Heart right ventricle (tissue), 16 donors: ENCODE measurements around the gene UST. TPM values are rescaled to one million over a fixed set of nuclear protein-coding genes. Genes with fewer than 3 reads are reported as not detected.

Source experiments
- ATAC-seq, 8 donors: fragments of 200-7000 bp; cut with Tn5 transposase; one replicate each; pipeline ENCODE4 v1.9.1; 2020; ENCODE audit warnings: mild to moderate bottlenecking in 8 of 8, moderate library complexity in 8 of 8, moderate number of reproducible peaks in 1 of 8
- DNase-seq, 2 donors: peaks; one replicate each; pipeline ENCODE4 v3.0.0-alpha.2; 2020
- H3K27ac ChIP-seq, 10 donors: fragments of 200-600 bp; sonication (generic) in 2 of 10; one replicate each; pipeline versions ENCODE4 v1.5.0 to v1.8.0; 2020 to 2022; ENCODE audit warnings: mild to moderate bottlenecking in 3 of 10
- H3K27me3 ChIP-seq, 7 donors: fragments of 200-600 bp; one replicate each; pipeline ENCODE4 v1.8.0; 2021 to 2022; ENCODE audit warnings: mild to moderate bottlenecking in 2 of 7
- H3K36me3 ChIP-seq, 9 donors: fragments of 200-600 bp; sonication (generic) in 1 of 9; one replicate each; pipeline versions ENCODE4 v1.5.0 to v1.8.0; 2020 to 2022; ENCODE audit warnings: mild to moderate bottlenecking in 2 of 9
- H3K4me1 ChIP-seq, 9 donors: fragments of 200-600 bp; sonication (generic) in 1 of 9; one replicate each; pipeline versions ENCODE4 v1.5.0 to v1.8.0; 2020 to 2022; ENCODE audit warnings: mild to moderate bottlenecking in 4 of 9
- H3K4me3 ChIP-seq, 10 donors: fragments of 200-600 bp; sonication (generic) in 2 of 10; one replicate each; pipeline versions ENCODE4 v1.5.0 to v1.8.0; 2020 to 2022; ENCODE audit warnings: mild to moderate bottlenecking in 7 of 10, moderate library complexity in 2 of 10
- H3K9me3 ChIP-seq, 11 donors: fragments of 200-600 bp in 10 of 11; sonication (generic) in 2 of 11; one replicate each; pipeline versions ENCODE4 v1.5.0 to v1.8.0; 2013 to 2022; ENCODE audit warnings: mild to moderate bottlenecking in 2 of 11, control low read depth in 1 of 11, moderate library complexity in 1 of 11
- WGBS, 2 donors: extraction: QIAGEN DNeasy Blood & Tissue Kit; methylation state at CpG; one replicate each; pipeline ENCODE4 v1.1.7; 2013; ENCODE audit warnings: inconsistent platforms in 1 of 2; 5-methylcytosine and 5-hydroxymethylcytosine counted together
- intact Hi-C, 10 donors: fragments of 100-400 bp; cut with DNase I; formaldehyde crosslinking; loops; one replicate each; pipeline versions ENCODE4 v1.11.1 to v1.14.2; 2022
- polyA plus RNA-seq, 2 donors: library from polyadenylated mRNA; stranded (reverse); fragments of 200-250 nt; gene quantifications; one replicate each; pipeline ENCODE4 v1.2.3, GENCODE V29; 2013
- total RNA-seq, 10 donors: library from RNA; stranded (reverse); fragmentation: NEBNext Ultra II Directional in 3 of 10; extraction: Animal tissue kit (Norgen Biotek cat#: 25700) in 3 of 10; gene quantifications; one replicate each; pipeline versions ENCODE4 v1.2.1 to v1.2.4, GENCODE V29; 2021 to 2023
- TF ChIP-seq, protein P1 (sequence below), 9 donors: fragments of 200-600 bp; sonication (generic) in 2 of 9; IDR thresholded peaks; one replicate each; pipeline versions ENCODE4 v1.5.0 to v1.8.0; 2021 to 2022; ENCODE audit warnings: antibody characterized with exemption in 9 of 9, mild to moderate bottlenecking in 5 of 9, moderate library complexity in 1 of 9
- donor health status: Arrhythmogenic right ventricular cardiomyopathy.
- donor health status: ischemic (EF 13 %, LVEDD 7.1; RV severe dilation, severe dysfunction).
- donor health status: healthy with polysubstance abuse.
- donor health status: DM: no; HTN: yes; CAD: no.
- donor health status: DM: no; HTN: no; CAD: no.
- donor health status: ischemic (EF 25% LVEDD 6.9; RV normal size, moderate dysfunction).
- donor health status: ischemic (EF 25% LVEDD 5.7; RV mildly dilated, moderate dysfunction).
- donor health status: healthy.
- donor health status: DM: yes; HTN: yes; CAD: no.
- donor health status: Ischemic cardiomyopathy.
- donor health status: ischemic (EF 35%, LVEDD 5.7; RV mildly dilated, moderate dysfunction).
- donor health status: nonischemic (EF 11% LVEDD 7.7; RV severe dilation, severe dysfunction).
- donor health status: DM: yes; HTN: yes; CAD: no.
- donor health status: PGD.
- donor health status: ischemic (EF 29% LVEDD 5.4; RV normal size, mild dysfunction).
- donor health status: nonischemic (EF 23%, LVEDD 6.1; RV moderate dilation, normal function).

UST gene
- total and polyA plus RNA-seq, 12 donors = 1.6 to 4.1 (median 2.3) TPM

DNA sequence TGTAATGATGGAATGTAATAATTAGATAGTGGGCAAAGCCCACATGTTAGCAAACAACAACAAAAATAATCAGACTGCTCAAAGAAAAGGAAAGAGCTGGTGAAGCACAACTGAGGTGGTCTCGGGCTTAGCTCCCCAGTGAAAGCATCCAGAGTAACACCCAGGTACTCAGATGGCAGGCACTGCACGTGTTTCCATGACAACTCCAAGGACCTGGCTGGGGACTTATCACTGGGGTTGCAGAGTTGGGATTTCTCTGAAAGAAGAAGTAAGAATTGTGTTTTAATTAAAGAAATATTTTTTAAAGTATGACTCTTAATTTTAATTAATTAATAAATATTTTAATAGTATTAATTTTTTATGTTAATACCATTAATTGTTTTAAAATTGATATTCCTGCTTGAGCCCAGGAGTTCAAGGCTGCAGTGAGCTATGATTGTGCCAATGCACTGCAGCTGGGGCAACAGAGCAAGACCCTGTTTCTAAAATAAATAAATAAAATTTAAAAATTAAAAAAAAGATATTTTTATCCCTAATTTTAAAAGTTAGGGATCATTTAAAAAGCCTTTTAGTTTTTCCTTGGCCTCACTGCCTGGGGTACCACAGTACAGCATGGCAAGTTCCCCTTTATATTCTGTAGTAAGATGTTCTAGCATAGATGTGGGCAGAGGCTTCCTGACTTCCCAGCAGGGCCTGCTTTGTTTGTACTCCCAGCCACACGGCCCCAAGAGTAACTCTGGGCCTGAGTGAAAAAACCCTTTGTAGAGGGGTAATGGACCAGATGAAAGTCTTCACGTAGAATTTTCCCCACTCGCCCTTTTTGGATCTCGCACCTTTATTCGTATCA is 42.2 kb upstream of the UST start:
- H3K9me3 ChIP-seq = peaks cover 0 to 15% (median 0%) of the 10 kb centered on the region in 11 donors
- H3K36me3 ChIP-seq = no peaks in the 10 kb centered on the region
- WGBS, 2 donors = 87 to 89% methylated on average over 7 of the region's 7 CpGs
- H3K27me3 ChIP-seq = no peaks in the 10 kb centered on the region
- ATAC-seq (no peak), DNase-seq (no peak)
- no peak overlapping the region for H3K4me3 ChIP-seq
- H3K4me1 ChIP-seq = peaks cover 0 to 20% (median 3%) of the 10 kb centered on the region in 9 donors
- H3K27ac ChIP-seq = no peak overlapping the region
- TF ChIP-seq, protein P1, sequence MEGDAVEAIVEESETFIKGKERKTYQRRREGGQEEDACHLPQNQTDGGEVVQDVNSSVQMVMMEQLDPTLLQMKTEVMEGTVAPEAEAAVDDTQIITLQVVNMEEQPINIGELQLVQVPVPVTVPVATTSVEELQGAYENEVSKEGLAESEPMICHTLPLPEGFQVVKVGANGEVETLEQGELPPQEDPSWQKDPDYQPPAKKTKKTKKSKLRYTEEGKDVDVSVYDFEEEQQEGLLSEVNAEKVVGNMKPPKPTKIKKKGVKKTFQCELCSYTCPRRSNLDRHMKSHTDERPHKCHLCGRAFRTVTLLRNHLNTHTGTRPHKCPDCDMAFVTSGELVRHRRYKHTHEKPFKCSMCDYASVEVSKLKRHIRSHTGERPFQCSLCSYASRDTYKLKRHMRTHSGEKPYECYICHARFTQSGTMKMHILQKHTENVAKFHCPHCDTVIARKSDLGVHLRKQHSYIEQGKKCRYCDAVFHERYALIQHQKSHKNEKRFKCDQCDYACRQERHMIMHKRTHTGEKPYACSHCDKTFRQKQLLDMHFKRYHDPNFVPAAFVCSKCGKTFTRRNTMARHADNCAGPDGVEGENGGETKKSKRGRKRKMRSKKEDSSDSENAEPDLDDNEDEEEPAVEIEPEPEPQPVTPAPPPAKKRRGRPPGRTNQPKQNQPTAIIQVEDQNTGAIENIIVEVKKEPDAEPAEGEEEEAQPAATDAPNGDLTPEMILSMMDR (IDR thresholded peaks at IDR 0.05) = no peak
- intact Hi-C loops = loop anchor here in 2 of 10 donors (5.0 to 10.0 kb wide), 2 partner anchors 120 to 127 kb away; no protein-coding TSS in a partner anchor

DNA sequence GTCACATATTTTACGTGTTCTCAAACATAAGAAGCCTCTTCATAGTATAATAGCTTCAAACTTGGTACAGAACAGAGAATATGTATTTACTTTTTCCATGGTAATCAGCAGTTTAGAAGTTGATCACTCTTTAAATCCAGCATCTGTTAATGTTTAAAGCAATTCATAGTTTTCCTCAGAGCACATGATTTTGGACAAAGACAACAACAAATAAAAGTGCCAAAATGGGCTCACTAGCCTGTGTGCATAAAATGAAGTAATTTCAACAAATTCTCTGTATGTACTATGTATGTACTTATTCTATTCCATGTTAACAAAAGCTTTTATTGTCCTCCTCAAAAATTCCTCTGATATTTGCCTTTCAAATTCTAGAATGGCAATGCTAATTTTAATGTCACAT is 38.1 kb upstream of the UST start:
- peaks cover 0 to 16% (median 6%) of the 10 kb centered on the region in 11 donors for H3K9me3 ChIP-seq
- intact Hi-C loops = loop anchor here in 1 of 10 donors (10.0 kb wide), 1 partner anchor 124 kb away; no protein-coding TSS in a partner anchor
- DNase-seq (no peak), ATAC-seq (no peak)
- no peaks in the 10 kb centered on the region for H3K36me3 ChIP-seq
- no peak overlapping the region for H3K4me3 ChIP-seq
- TF ChIP-seq, protein P1 (IDR thresholded peaks at IDR 0.05) = no peak
- peaks cover 0 to 8% (median 0%) of the 10 kb centered on the region in 9 donors for H3K4me1 ChIP-seq
- no peaks in the 10 kb centered on the region for H3K27me3 ChIP-seq
- 81 to 88% methylated on average over 1 of the region's 1 CpG for WGBS, 2 donors
- no peak overlapping the region for H3K27ac ChIP-seq

DNA sequence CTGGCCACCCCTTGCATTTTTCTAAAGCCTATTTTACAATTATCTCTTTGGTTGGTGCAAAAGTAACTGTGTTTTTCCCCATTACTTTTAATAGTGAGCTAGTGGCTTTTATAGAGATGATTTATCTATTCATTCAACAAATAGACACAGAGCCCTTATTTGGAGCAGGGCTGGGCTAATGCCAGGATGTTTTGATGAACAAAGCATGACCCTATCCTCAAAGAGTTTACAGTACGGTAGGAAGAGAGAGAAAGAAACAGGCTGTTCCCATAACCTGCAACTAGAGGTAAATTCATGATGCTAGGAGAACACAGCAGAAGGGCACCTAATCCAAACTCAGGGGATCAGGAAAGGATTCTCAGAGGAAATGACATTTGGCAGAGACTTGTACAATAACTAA is 37.3 kb upstream of the UST start:
- WGBS, 2 donors = 34 to 42% methylated on average over 1 of the region's 1 CpG
- Histone ChIP-seq H3K4me3 (no peak overlapping the region), H3K27me3 (no peaks in the 10 kb centered on the region), H3K4me1 (peaks cover 0 to 8% (median 0%) of the 10 kb centered on the region in 9 donors), H3K9me3 (peaks cover 0 to 22% (median 6%) of the 10 kb centered on the region in 11 donors), H3K36me3 (no peaks in the 10 kb centered on the region), H3K27ac (no peak overlapping the region)
- intact Hi-C loops = loop anchor here in 1 of 10 donors (10.0 kb wide), 1 partner anchor 125 kb away; no protein-coding TSS in a partner anchor
- DNase-seq = no peak
- TF ChIP-seq, protein P1 (IDR thresholded peaks at IDR 0.05) = no peak
- ATAC-seq = no peak

DNA sequence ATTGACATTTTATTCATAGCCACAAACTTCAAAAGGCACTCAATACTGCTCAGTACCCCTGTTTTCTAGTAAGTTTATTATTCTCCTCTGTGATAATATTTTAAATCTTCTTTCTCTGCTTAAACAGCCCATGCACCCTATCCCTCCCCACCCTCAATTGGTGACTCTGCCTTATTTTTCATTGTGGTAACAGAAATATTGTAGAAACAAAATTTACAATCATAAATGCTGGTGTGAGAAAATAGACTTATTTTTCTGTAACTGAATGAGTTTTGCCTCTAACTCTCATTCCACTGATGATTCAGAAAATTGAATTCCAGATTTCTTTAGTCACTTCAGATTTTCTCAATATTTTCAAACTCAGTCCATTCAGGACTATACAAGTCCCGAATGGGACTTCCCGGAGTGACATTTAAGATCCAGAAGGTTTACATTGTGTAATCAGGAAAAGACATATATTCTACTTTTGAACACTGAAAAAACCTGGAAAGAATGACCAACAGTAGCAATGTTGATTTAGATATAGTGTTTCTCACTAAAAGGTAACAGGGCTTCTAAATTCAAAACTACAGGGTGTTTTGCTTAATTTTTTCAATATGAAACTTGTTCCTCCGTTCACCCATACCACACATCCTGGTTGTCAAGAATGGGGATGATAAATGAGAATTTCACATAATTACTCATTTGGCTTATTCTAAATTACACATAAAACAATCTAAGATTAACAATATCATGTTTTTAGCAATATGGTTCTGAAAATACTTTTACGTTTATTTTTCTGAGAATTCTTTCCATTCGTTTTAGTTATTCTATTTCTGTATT is 34.8 kb upstream of the UST start:
- no peak overlapping the region for H3K27ac ChIP-seq
- intact Hi-C loops = no loop called here
- ATAC-seq = no peak
- WGBS, 2 donors = 82 to 86% methylated on average over 5 of the region's 5 CpGs
- H3K4me3 ChIP-seq = no peak overlapping the region
- TF ChIP-seq, protein P1 (IDR thresholded peaks at IDR 0.05) = no peak
- H3K27me3 ChIP-seq = no peaks in the 10 kb centered on the region
- no peaks in the 10 kb centered on the region for H3K36me3 ChIP-seq
- H3K4me1 ChIP-seq = peaks cover 0 to 8% (median 0%) of the 10 kb centered on the region in 9 donors
- peaks cover 0 to 22% (median 6%) of the 10 kb centered on the region in 11 donors for H3K9me3 ChIP-seq
- DNase-seq = no peak
